Measurements from ENCODE around the gene FOLR1. TPM values are rescaled to one million over a fixed set of nuclear protein-coding genes. Genes with fewer than 3 reads are reported as not detected.

Gene FOLR1
- total RNA-seq, 1 donor from 2014 or later, result not detected

DNA sequence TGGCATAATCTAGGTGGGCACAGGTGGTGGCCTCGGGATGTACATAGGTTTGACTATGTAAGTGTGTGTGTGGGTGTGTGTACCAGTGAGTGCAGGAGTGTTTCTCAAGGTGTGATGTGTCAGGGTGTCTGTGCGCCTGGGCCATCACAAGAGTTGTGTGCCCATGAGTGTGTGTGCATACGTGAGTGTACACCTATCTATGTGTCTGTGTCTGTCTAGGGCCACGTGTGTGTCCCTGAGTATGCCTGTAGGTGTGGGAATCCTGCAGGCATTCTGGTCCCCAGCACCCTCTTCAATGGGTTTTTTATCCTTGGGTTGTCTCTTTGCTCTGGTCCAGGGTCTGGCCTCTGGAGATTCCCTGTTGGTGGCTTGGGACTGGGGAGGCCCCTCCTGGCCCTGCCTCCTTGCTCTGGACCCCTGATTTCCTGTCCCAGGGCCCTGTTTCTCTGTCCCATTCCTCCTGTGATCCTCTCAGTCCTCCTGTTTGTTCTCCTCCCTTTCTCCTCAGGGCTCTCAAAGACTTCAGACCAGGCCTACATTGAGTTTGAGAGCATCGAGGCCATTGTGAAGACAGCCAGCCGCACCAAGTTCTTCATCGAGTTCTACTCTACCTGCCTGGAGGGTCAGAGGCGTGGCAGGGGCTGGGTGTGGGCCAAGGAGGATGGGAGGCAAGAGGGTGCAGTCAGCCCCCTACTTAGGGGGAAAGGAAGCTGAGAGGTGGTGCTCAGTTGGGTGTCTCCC, 42.0 kb downstream of the FOLR1 start:
- H3K27me3 Mint-ChIP-seq (ENCODE audit: low read depth), result peaks cover 10% of the 10 kb centered on the region
- peaks cover 15% of the 10 kb centered on the region for H3K4me1 Mint-ChIP-seq
- no peak for DNase-seq (ENCODE audit: low read depth, low spot score)
- TF ChIP-seq, protein P1, sequence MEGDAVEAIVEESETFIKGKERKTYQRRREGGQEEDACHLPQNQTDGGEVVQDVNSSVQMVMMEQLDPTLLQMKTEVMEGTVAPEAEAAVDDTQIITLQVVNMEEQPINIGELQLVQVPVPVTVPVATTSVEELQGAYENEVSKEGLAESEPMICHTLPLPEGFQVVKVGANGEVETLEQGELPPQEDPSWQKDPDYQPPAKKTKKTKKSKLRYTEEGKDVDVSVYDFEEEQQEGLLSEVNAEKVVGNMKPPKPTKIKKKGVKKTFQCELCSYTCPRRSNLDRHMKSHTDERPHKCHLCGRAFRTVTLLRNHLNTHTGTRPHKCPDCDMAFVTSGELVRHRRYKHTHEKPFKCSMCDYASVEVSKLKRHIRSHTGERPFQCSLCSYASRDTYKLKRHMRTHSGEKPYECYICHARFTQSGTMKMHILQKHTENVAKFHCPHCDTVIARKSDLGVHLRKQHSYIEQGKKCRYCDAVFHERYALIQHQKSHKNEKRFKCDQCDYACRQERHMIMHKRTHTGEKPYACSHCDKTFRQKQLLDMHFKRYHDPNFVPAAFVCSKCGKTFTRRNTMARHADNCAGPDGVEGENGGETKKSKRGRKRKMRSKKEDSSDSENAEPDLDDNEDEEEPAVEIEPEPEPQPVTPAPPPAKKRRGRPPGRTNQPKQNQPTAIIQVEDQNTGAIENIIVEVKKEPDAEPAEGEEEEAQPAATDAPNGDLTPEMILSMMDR (conservative IDR thresholded peaks at IDR 0.05), result no peak
- peaks cover 22% of the 10 kb centered on the region for H3K36me3 Mint-ChIP-seq (ENCODE audit: low read depth)
- H3K27ac Mint-ChIP-seq (ENCODE audit: unreplicated experiment), result no peak overlapping the region
- H3K9me3 Mint-ChIP-seq, result no peaks in the 10 kb centered on the region
- no peak overlapping the region for H3K4me3 Mint-ChIP-seq

DNA sequence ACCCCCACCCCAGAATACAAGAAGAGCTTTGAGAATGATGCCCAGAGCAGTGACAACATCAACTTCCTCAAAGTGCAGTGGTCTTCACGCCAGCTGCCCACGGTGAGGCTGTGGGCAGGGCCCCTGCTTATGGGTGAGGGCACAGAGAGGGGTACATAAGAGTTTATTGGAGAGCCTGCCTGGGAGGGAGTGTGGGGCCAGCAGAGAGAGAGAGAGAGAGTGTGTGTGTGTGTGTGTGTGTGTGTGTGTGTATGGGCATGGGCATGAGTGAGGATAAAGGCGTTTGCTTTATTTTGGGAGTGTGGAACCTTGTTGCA, 42.5 kb downstream of the FOLR1 start:
- peaks cover 15% of the 10 kb centered on the region for H3K4me1 Mint-ChIP-seq
- H3K9me3 Mint-ChIP-seq, result no peaks in the 10 kb centered on the region
- DNase-seq (ENCODE audit: low read depth, low spot score), result no peak
- H3K27ac Mint-ChIP-seq (ENCODE audit: unreplicated experiment), result peak overlapping the region; percentile 60
- peaks cover 16% of the 10 kb centered on the region for H3K27me3 Mint-ChIP-seq (ENCODE audit: low read depth)
- H3K4me3 Mint-ChIP-seq, result peak overlapping the region; percentile 70
- peaks cover 17% of the 10 kb centered on the region for H3K36me3 Mint-ChIP-seq (ENCODE audit: low read depth)
- TF ChIP-seq, protein P1 (conservative IDR thresholded peaks at IDR 0.05), result no peak

DNA sequence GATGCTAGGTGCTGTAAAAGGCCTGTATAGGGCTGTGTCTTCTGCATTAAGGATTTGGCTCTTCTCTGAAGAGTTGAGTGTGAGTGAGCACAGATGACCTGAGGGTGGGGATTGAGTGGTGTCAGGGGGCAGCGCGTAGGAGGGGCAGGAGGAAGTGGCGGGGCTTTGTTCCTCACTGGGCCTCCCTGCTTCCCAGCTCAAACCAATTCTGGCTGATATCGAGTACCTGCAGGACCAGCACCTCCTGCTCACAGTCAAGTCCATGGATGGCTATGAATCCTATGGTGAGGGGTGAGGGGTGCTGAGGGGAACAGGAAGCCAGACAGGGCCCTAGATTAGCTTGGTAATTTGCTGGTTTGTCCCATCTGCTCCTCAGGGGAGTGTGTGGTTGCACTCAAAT, 43.0 kb downstream of the FOLR1 start:
- Mint-ChIP-seq H3K27ac (ENCODE audit: unreplicated experiment) (peak overlapping the region; percentile 60), H3K9me3 (no peaks in the 10 kb centered on the region), H3K27me3 (ENCODE audit: low read depth) (peaks cover 16% of the 10 kb centered on the region), H3K4me1 (peaks cover 16% of the 10 kb centered on the region), H3K36me3 (ENCODE audit: low read depth) (peaks cover 16% of the 10 kb centered on the region), H3K4me3 (peak overlapping the region; percentile 70)
- DNase-seq (ENCODE audit: low read depth, low spot score), result no peak
- TF ChIP-seq, protein P1 (conservative IDR thresholded peaks at IDR 0.05), result no peak

DNA sequence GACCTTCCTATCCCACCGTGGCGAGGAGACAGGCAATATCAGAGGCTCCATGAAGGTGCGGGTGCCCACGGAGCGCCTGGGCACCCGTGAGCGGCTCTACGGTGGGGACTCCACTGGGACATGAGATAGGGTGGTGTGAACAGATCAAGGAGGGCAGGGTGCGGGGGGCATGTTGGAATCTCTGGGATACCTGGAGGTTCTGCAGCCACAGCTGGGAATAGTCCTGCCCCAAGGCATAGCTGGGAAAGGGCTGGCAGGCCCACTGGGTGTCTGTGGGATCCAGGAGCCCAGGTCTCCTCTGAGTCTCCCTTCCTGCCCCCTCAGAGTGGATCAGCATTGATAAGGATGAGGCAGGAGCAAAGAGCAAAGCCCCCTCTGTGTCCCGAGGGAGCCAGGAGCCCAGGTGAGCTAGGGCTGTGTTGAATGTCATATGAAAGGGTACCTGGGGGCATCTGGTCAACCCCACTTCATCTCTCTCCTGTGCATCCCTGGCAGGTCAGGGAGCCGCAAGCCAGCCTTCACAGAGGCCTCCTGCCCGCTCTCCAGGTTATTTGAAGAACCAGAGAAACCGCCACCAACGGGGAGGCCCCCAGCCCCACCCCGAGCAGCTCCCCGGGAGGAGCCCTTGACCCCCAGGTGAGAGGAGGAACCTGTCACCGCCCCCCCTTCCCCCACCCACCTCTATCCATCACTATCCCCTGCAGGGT, 43.6 kb downstream of the FOLR1 start:
- Mint-ChIP-seq H3K4me1 (peaks cover 20% of the 10 kb centered on the region), H3K4me3 (no peak overlapping the region), H3K27ac (ENCODE audit: unreplicated experiment) (no peak overlapping the region), H3K36me3 (ENCODE audit: low read depth) (peaks cover 18% of the 10 kb centered on the region), H3K9me3 (no peaks in the 10 kb centered on the region), H3K27me3 (ENCODE audit: low read depth) (peaks cover 21% of the 10 kb centered on the region)
- TF ChIP-seq, protein P1 (conservative IDR thresholded peaks at IDR 0.05), result no peak
- DNase-seq (ENCODE audit: low read depth, low spot score), result no peak

DNA sequence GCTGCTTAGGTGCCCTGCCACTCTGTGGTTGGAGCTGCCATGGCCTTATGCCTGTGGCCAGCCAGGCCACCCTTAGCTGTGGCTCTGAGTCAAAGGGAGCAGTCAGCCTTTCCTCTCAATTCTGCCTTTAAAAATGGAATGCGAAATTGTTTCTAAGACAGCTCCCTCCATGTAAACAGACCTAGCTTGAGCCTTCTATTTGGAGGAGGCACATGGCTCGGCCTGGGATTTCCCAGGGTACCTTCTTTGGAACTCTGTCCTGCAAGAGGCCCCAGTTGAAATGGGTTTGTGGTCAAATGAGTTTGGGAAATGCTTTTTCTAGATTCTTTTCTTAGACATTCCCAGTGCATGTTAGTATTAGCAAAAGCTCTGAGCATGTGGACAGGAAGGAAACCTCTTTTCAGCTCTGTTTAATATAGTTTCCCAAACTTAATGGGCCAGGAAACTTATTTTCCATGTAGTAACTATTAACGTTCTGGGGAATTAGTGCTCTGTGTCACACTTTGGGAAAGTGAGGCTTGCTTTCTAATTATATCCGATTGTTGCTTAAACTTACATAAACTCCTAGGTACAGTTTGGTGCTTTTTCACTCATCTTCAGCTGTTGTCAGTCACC, 44.2 kb downstream of the FOLR1 start:
- peak overlapping the region; percentile 41 for H3K4me3 Mint-ChIP-seq
- peaks cover 18% of the 10 kb centered on the region for H3K36me3 Mint-ChIP-seq (ENCODE audit: low read depth)
- H3K4me1 Mint-ChIP-seq, result peaks cover 21% of the 10 kb centered on the region
- H3K9me3 Mint-ChIP-seq, result no peaks in the 10 kb centered on the region
- DNase-seq (ENCODE audit: low read depth, low spot score), result no peak
- no peak overlapping the region for H3K27ac Mint-ChIP-seq (ENCODE audit: unreplicated experiment)
- peaks cover 27% of the 10 kb centered on the region for H3K27me3 Mint-ChIP-seq (ENCODE audit: low read depth)
- TF ChIP-seq, protein P1 (conservative IDR thresholded peaks at IDR 0.05), result no peak

All from neural crest cell (in vitro differentiated cells).